IPS-NIHi7 (cell line): Measurements from ENCODE around the gene YBEY.

Experiments
- DNase-seq: peaks from one replicate; pipeline ENCODE4 v3.0.0; 2012; ENCODE audit warnings: mixed read lengths; ENCODE audit errors: extremely low spot score

Gene YBEY

GRCh38 chr21:46264690-46265144, 21.4 kb upstream of the YBEY start:
- no peak for DNase-seq

- no peak for DNase-seq
Observed at GRCh38 chr21:46265736-46266525, 20.2 kb upstream of the YBEY start.

GRCh38 chr21:46266946-46267345, 19.2 kb upstream of the YBEY start:
- no peak for DNase-seq

GRCh38 chr21:46268371-46268770, 17.8 kb upstream of the YBEY start:
- peak; percentile 10 for DNase-seq

GRCh38 chr21:46269466-46269865, 16.7 kb upstream of the YBEY start:
- peak; percentile 6 for DNase-seq

- DNase-seq: no peak
Observed at GRCh38 chr21:46273341-46273740, 12.8 kb upstream of the YBEY start.

- no peak for DNase-seq
Observed at GRCh38 chr21:46274797-46275390, 11.2 kb upstream of the YBEY start.

GRCh38 chr21:46284077-46284644, 2.0 kb upstream of the YBEY start:
- no peak for DNase-seq

- no peak for DNase-seq
Observed at GRCh38 chr21:46284733-46285132, 1.4 kb upstream of the YBEY start.

GRCh38 chr21:46285206-46285661, 908 bp upstream of the YBEY start, which contains the start of gene MCM3AP:
TSS of gene MCM3AP (minus strand) at chr21:46285611. CDS start at chr21:46285286, 325 bp downstream.
- no peak for DNase-seq

GRCh38 chr21:46286648-46287002, 483 bp downstream of the YBEY start:
- DNase-seq: no peak

GRCh38 chr21:46287541-46287940, 1.4 kb downstream of the YBEY start:
- no peak for DNase-seq

- no peak for DNase-seq
Observed at GRCh38 chr21:46289655-46290179, 3.6 kb downstream of the YBEY start.

GRCh38 chr21:46291561-46291960, 5.4 kb downstream of the YBEY start:
- no peak for DNase-seq

GRCh38 chr21:46294647-46295176, 8.6 kb downstream of the YBEY start:
- no peak for DNase-seq

- DNase-seq: peak; percentile 41
Observed at GRCh38 chr21:46295177-46295770, 9.1 kb downstream of the YBEY start.

- no peak for DNase-seq
Observed at GRCh38 chr21:46295996-46296752, 10.0 kb downstream of the YBEY start.

- DNase-seq: peak; percentile 46
Observed at GRCh38 chr21:46297338-46298271, 11.5 kb downstream of the YBEY start.

GRCh38 chr21:46299167-46299566, 13.0 kb downstream of the YBEY start:
- DNase-seq: no peak

GRCh38 chr21:46301759-46302158, 15.6 kb downstream of the YBEY start:
- no peak for DNase-seq
